Measurements from ENCODE around the gene PROKR1.

PROKR1 gene

DNA sequence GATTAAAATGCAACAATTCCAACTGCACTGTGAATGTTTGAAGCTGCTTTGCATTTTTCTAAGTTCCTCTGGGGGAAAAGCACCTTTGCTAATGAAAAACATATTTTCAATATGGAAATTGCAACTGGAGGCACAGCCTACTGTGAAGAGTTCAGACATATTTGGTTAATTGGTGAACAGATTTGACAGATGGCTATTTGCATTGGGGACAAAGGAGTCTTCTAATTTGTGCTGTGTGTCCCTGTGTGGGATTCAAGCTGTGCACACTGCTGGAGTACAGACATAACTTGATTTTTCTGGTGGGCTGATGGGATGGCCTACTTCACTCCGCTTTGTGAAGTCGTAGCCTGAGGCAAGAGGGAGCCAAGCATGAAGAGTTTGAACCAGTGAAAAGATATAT is 50.6 kb downstream of the PROKR1 start:
- ATAC-seq (ENCODE audit: insufficient read depth, low read depth) (no peak), DNase-seq (no peak)
- Histone ChIP-seq H3K9ac (ENCODE audit: low read depth, low read length) (no peak overlapping the region), H3K9me3 (ENCODE audit: insufficient read depth, low read length, severe bottlenecking) (peaks cover 3% of the 10 kb centered on the region), H3K36me3 (ENCODE audit: insufficient read depth, low read length) (no peaks in the 10 kb centered on the region), H3K27ac (ENCODE audit: low read length) (no peak overlapping the region), H2AFZ (ENCODE audit: low read depth, low read length) (no peak overlapping the region), H4K20me1 (ENCODE audit: insufficient read depth, low read length) (no peaks in the 10 kb centered on the region), H3K4me3 (ENCODE audit: low read depth in 1 of 2, low read length in 2 of 2) (no peak overlapping the region), H3K4me1 (ENCODE audit: insufficient read depth, low read length) (no peaks in the 10 kb centered on the region), H3K4me2 (ENCODE audit: insufficient read depth, low read length) (no peak overlapping the region), H3K27me3 (ENCODE audit: insufficient read depth, low read length, poor library complexity) (no peaks in the 10 kb centered on the region), H3K79me2 (ENCODE audit: insufficient read depth, low read length) (no peaks in the 10 kb centered on the region)
- TF ChIP-seq CTCF (IDR thresholded peaks at IDR 0.05; ENCODE audit: borderline replicate concordance, extremely low read depth, low read length, poor library complexity, severe bottlenecking) (no peak), EZH2 (IDR thresholded peaks at IDR 0.05; ENCODE audit: borderline replicate concordance, low read depth, low read length, severe bottlenecking) (no peak)

DNA sequence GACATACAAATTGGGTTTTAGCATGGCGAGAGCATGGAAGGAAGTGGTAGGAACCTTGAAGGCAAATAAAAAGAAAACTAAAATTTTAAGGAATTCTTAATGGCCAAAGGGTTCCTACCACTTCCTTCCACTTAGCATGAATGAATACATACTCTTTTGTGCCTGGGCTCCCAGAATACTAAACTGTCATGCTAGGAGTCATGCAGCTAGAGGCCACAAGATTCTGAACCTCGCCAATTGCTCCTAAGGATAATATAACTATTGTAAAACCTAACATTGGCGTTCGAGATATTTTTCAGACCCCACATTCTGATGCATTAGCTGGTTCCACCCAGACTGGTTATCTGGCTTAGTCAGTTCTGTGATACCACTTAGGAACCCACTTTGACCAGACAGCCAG is 52.6 kb downstream of the PROKR1 start:
- no peaks in the 10 kb centered on the region for H3K79me2 ChIP-seq (ENCODE audit: insufficient read depth, low read length)
- no peaks in the 10 kb centered on the region for H4K20me1 ChIP-seq (ENCODE audit: insufficient read depth, low read length)
- ATAC-seq (ENCODE audit: insufficient read depth, low read depth) (no peak), DNase-seq (no peak)
- peaks cover 8% of the 10 kb centered on the region for H3K9me3 ChIP-seq (ENCODE audit: insufficient read depth, low read length, severe bottlenecking)
- H3K4me2 ChIP-seq (ENCODE audit: insufficient read depth, low read length): no peak overlapping the region
- no peak overlapping the region for H3K27ac ChIP-seq (ENCODE audit: low read length)
- H2AFZ ChIP-seq (ENCODE audit: low read depth, low read length): no peak overlapping the region
- no peak overlapping the region for H3K9ac ChIP-seq (ENCODE audit: low read depth, low read length)
- no peaks in the 10 kb centered on the region for H3K4me1 ChIP-seq (ENCODE audit: insufficient read depth, low read length)
- H3K36me3 ChIP-seq (ENCODE audit: insufficient read depth, low read length): no peaks in the 10 kb centered on the region
- H3K27me3 ChIP-seq (ENCODE audit: insufficient read depth, low read length, poor library complexity): no peaks in the 10 kb centered on the region
- TF ChIP-seq EZH2 (IDR thresholded peaks at IDR 0.05; ENCODE audit: borderline replicate concordance, low read depth, low read length, severe bottlenecking) (no peak), CTCF (IDR thresholded peaks at IDR 0.05; ENCODE audit: borderline replicate concordance, extremely low read depth, low read length, poor library complexity, severe bottlenecking) (no peak)
- no peak overlapping the region for H3K4me3 ChIP-seq (ENCODE audit: low read depth in 1 of 2, low read length in 2 of 2)

DNA sequence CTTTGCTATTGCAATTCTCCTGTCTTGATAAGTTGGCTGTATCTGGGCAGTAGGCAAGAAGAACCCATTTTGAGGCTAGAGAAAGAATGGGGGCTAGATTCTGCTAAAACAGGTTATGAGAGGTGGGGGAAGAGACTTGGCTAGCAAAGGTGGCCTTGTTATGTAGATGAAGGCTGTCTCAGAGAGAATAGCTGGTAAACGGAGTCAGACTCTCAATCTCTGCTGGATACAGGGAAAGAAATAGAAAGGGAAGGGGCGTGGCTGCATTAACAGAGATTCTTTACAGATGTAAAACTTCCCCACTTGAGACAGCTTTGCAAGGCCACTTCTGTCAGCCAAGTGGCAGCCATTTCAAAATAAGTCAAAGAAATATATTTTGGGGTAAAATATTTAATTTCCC is 53.2 kb downstream of the PROKR1 start:
- Histone ChIP-seq H3K4me1 (ENCODE audit: insufficient read depth, low read length) (peaks cover 3% of the 10 kb centered on the region; the same call in 1 of the 2 replicates), H4K20me1 (ENCODE audit: insufficient read depth, low read length) (no peaks in the 10 kb centered on the region), H3K27me3 (ENCODE audit: insufficient read depth, low read length, poor library complexity) (no peaks in the 10 kb centered on the region), H3K36me3 (ENCODE audit: insufficient read depth, low read length) (no peaks in the 10 kb centered on the region), H3K27ac (ENCODE audit: low read length) (no peak overlapping the region), H3K4me3 (ENCODE audit: low read depth in 1 of 2, low read length in 2 of 2) (no peak overlapping the region), H3K9me3 (ENCODE audit: insufficient read depth, low read length, severe bottlenecking) (peaks cover 8% of the 10 kb centered on the region), H3K9ac (ENCODE audit: low read depth, low read length) (no peak overlapping the region), H2AFZ (ENCODE audit: low read depth, low read length) (no peak overlapping the region), H3K4me2 (ENCODE audit: insufficient read depth, low read length) (no peak overlapping the region), H3K79me2 (ENCODE audit: insufficient read depth, low read length) (no peaks in the 10 kb centered on the region)
- no peak for DNase-seq
- no peak for ATAC-seq (ENCODE audit: insufficient read depth, low read depth)
- TF ChIP-seq CTCF (IDR thresholded peaks at IDR 0.05; ENCODE audit: borderline replicate concordance, extremely low read depth, low read length, poor library complexity, severe bottlenecking) (no peak), EZH2 (IDR thresholded peaks at IDR 0.05; ENCODE audit: borderline replicate concordance, low read depth, low read length, severe bottlenecking) (no peak)
